ENCODE results near the gene CST8. TPM values are rescaled to one million over a fixed set of nuclear protein-coding genes. Genes with fewer than 3 reads are reported as not detected.

Gene CST8
- total RNA-seq, 1 donor from 2014 or later: not detected

- Mint-ChIP-seq H3K36me3 (ENCODE audit: unreplicated experiment) (no peaks in the 10 kb centered on the region), H3K4me3 (ENCODE audit: unreplicated experiment) (no peak overlapping the region), H3K9me3 (ENCODE audit: unreplicated experiment) (no peaks in the 10 kb centered on the region), H3K27me3 (ENCODE audit: unreplicated experiment) (peaks cover 3% of the 10 kb centered on the region), H3K4me1 (ENCODE audit: low read depth, unreplicated experiment) (no peaks in the 10 kb centered on the region), H3K27ac (ENCODE audit: unreplicated experiment) (no peak overlapping the region)
- DNase-seq: no peak
- TF ChIP-seq CTCF (IDR thresholded peaks at IDR 0.05; ENCODE audit: partially characterized antibody, unreplicated experiment): no peak
Measured at GRCh38 chr20:23542801-23543200, 51.9 kb downstream of the CST8 start.

GRCh38 chr20:23544133-23544532, 53.2 kb downstream of the CST8 start:
- no peaks in the 10 kb centered on the region for H3K4me1 Mint-ChIP-seq (ENCODE audit: low read depth, unreplicated experiment)
- no peaks in the 10 kb centered on the region for H3K36me3 Mint-ChIP-seq (ENCODE audit: unreplicated experiment)
- no peak overlapping the region for H3K4me3 Mint-ChIP-seq (ENCODE audit: unreplicated experiment)
- H3K27me3 Mint-ChIP-seq (ENCODE audit: unreplicated experiment): peaks cover 3% of the 10 kb centered on the region
- no peak for TF ChIP-seq CTCF (IDR thresholded peaks at IDR 0.05; ENCODE audit: partially characterized antibody, unreplicated experiment)
- H3K9me3 Mint-ChIP-seq (ENCODE audit: unreplicated experiment): no peaks in the 10 kb centered on the region
- H3K27ac Mint-ChIP-seq (ENCODE audit: unreplicated experiment): no peak overlapping the region
- DNase-seq: no peak

Other genes with a start within 250 kb of the CST8 start
- gene NXT1, start 140.3 kb upstream of the CST8 start, total RNA-seq (ENCODE audit: unreplicated experiment): 12.6 TPM
- gene GZF1, start 128.9 kb upstream of the CST8 start, total RNA-seq (ENCODE audit: unreplicated experiment): 28.3 TPM
- gene NAPB, start 69.6 kb upstream of the CST8 start, total RNA-seq (ENCODE audit: unreplicated experiment): 74.1 TPM
- gene CSTL1, start 51.4 kb upstream of the CST8 start, total RNA-seq (ENCODE audit: unreplicated experiment): not detected
- gene CST11, start 38.2 kb upstream of the CST8 start, total RNA-seq (ENCODE audit: unreplicated experiment): not detected
- not detected for gene CST9L, start 77.4 kb downstream of the CST8 start, total RNA-seq (ENCODE audit: unreplicated experiment)
- gene CST9, start 114.8 kb downstream of the CST8 start, total RNA-seq (ENCODE audit: unreplicated experiment): not detected
- gene CST3, start 146.8 kb downstream of the CST8 start, total RNA-seq (ENCODE audit: unreplicated experiment): 224 TPM
- not detected for gene CST4, start 197.9 kb downstream of the CST8 start, total RNA-seq (ENCODE audit: unreplicated experiment)